ENCODE data around the gene LIMS1. TPM values are rescaled to one million over a fixed set of nuclear protein-coding genes. Genes with fewer than 3 reads are reported as not detected.

LIMS1 gene
- total and polyA plus RNA-seq, 2 experiments from 2014 or later = 28.6 to 36.9 TPM

- Histone ChIP-seq H3K4me1 (ENCODE audit: insufficient read depth) (peaks cover 31% of the 10 kb centered on the region), H3K9me2 (ENCODE audit: insufficient read depth) (no peaks in the 10 kb centered on the region), H3K4me3 (no peak overlapping the region), H3K4me2 (no peak overlapping the region), H3F3A (replicated peaks; ENCODE audit: low read depth) (no peaks in the 10 kb centered on the region), H3K27me3 (ENCODE audit: insufficient read depth) (no peaks in the 10 kb centered on the region), H3K27ac (ENCODE audit: low read depth) (peak overlapping the region; percentile 61; the same call in 1 of the 2 replicates), H3K79me2 (replicated peaks; ENCODE audit: insufficient read depth) (peaks cover 57% of the 10 kb centered on the region), H3K36me3 (ENCODE audit: insufficient read depth) (no peaks in the 10 kb centered on the region), H2AFZ (no peak overlapping the region), H4K20me1 (replicated peaks; ENCODE audit: insufficient read depth) (0 out of 2 replicates have a peak, but pooled peaks cover 4% of the 10 kb centered on the region)
- no peak for TF ChIP-seq STAT1 (IDR thresholded peaks at IDR 0.05; ENCODE audit: unreplicated experiment)
- TF ChIP-seq REST (IDR thresholded peaks at IDR 0.05; ENCODE audit: unreplicated experiment) = no peak
- no peak for TF ChIP-seq EZH2phosphoT487 (IDR thresholded peaks at IDR 0.05; ENCODE audit: unreplicated experiment)
- no peak for TF ChIP-seq JUNB (IDR thresholded peaks at IDR 0.05; ENCODE audit: unreplicated experiment)
- TF ChIP-seq EZH2 (IDR thresholded peaks at IDR 0.05; ENCODE audit: low read depth, unreplicated experiment) = no peak
- TF ChIP-seq CTCF (conservative IDR thresholded peaks at IDR 0.05; ENCODE audit: low read depth in 2 of 2) = no peak
- TF ChIP-seq ZNF331 (CRISPR knock-in tag; IDR thresholded peaks at IDR 0.05; ENCODE audit: low read depth) = no peak
- TF ChIP-seq ETS1 (IDR thresholded peaks at IDR 0.05) = no peak
- no peak for TF ChIP-seq ZNF114 (CRISPR knock-in tag; IDR thresholded peaks at IDR 0.05)
- no peak for TF ChIP-seq POLR2AphosphoS5 (IDR thresholded peaks at IDR 0.05; ENCODE audit: low read depth)
- TF ChIP-seq ZNF462 (CRISPR knock-in tag; IDR thresholded peaks at IDR 0.05) = no peak
- no peak for TF ChIP-seq CREB1 (CRISPR knock-in tag; IDR thresholded peaks at IDR 0.05; ENCODE audit: low read depth)
- no peak for TF ChIP-seq NANOG (IDR thresholded peaks at IDR 0.05; ENCODE audit: borderline replicate concordance)
- Mint-ChIP-seq H3K27ac (no peak overlapping the region), H3K36me3 (ENCODE audit: low read depth) (no peaks in the 10 kb centered on the region), H3K9me3 (no peaks in the 10 kb centered on the region), H3K4me1 (peaks cover 35% of the 10 kb centered on the region), H3K27me3 (ENCODE audit: insufficient read depth, low read depth, poor library complexity) (peaks cover 4% of the 10 kb centered on the region), H3K4me3 (no peak overlapping the region)
- DNase-seq (ENCODE audit: low spot score) (no peak), ATAC-seq (no peak)
These were observed 42.8 kb downstream of the LIMS1 start for GRCh38 chr2:108577099-108577498.

All from GM23338 (cell line).